HEK293 (cell line): ENCODE measurements around the gene SMO.

ENCODE experiments used
- BCL11A ChIP-seq: fragments of 450-650 bp; formaldehyde crosslinking; IDR thresholded peaks from 2 replicates; pipeline ENCODE4 v1.5.1; 2016; ENCODE audit warnings: low read depth, missing biosample characterization, missing genetic modification characterization
- GLIS1 ChIP-seq: fragments of 450-650 bp; formaldehyde crosslinking; IDR thresholded peaks from 2 replicates; pipeline ENCODE4 v1.5.1; 2016; ENCODE audit warnings: missing biosample characterization, missing genetic modification characterization
- HIC1 ChIP-seq: fragments of 450-650 bp; formaldehyde crosslinking; IDR thresholded peaks from 2 replicates; pipeline ENCODE4 v1.5.1; 2016; ENCODE audit warnings: missing biosample characterization, missing genetic modification characterization
- IKZF3 ChIP-seq: fragments of 450-650 bp; IDR thresholded peaks from 2 replicates; pipeline ENCODE4 v1.5.0; 2018; ENCODE audit warnings: missing biosample characterization, mild to moderate bottlenecking, missing genetic modification characterization, moderate library complexity
- KLF7 ChIP-seq: fragments of 450-650 bp; formaldehyde crosslinking; IDR thresholded peaks from 2 replicates; pipeline ENCODE4 v1.5.1; 2016; ENCODE audit warnings: missing biosample characterization, missing genetic modification characterization, borderline replicate concordance
- KLF9 ChIP-seq: fragments of 450-650 bp; formaldehyde crosslinking; IDR thresholded peaks from 2 replicates; pipeline ENCODE4 v1.5.1; 2016; ENCODE audit warnings: missing biosample characterization, missing genetic modification characterization, low read depth
- OVOL3 ChIP-seq: fragments of 450-650 bp; formaldehyde crosslinking; IDR thresholded peaks from 2 replicates; pipeline ENCODE4 v1.5.1; 2016; ENCODE audit warnings: missing biosample characterization, missing genetic modification characterization
- PRDM1 ChIP-seq: fragments of 450-650 bp; formaldehyde crosslinking; IDR thresholded peaks from 2 replicates; pipeline ENCODE4; 2016; ENCODE audit warnings: missing biosample characterization, missing genetic modification characterization
- ZBTB20 ChIP-seq: fragments of 450-650 bp; formaldehyde crosslinking; IDR thresholded peaks from 2 replicates; pipeline ENCODE4 v1.5.1; 2016; ENCODE audit warnings: missing biosample characterization, missing genetic modification characterization
- ZBTB7A ChIP-seq: fragments of 450-650 bp; formaldehyde crosslinking; IDR thresholded peaks from 2 replicates; pipeline ENCODE4 v1.5.1; 2016; ENCODE audit warnings: low read depth, missing biosample characterization, missing genetic modification characterization
- ZBTB8A ChIP-seq: fragments of 450-650 bp; formaldehyde crosslinking; IDR thresholded peaks from 2 replicates; pipeline ENCODE4 v1.5.1; 2016; ENCODE audit warnings: missing biosample characterization, missing genetic modification characterization
- ZEB2 ChIP-seq: fragments of 450-650 bp; formaldehyde crosslinking; IDR thresholded peaks from 2 replicates; pipeline ENCODE4 v1.5.1; 2016; ENCODE audit warnings: missing biosample characterization, missing genetic modification characterization
- ZFP41 ChIP-seq: fragments of 450-650 bp; formaldehyde crosslinking; IDR thresholded peaks from 2 replicates; pipeline ENCODE4 v1.5.1; 2016; ENCODE audit warnings: missing biosample characterization, missing genetic modification characterization, borderline replicate concordance
- ZNF140 ChIP-seq: fragments of 450-650 bp; formaldehyde crosslinking; IDR thresholded peaks from 2 replicates; pipeline ENCODE4 v1.5.1; 2016; ENCODE audit warnings: missing biosample characterization, missing genetic modification characterization
- ZNF19 ChIP-seq: fragments of 450-650 bp; formaldehyde crosslinking; IDR thresholded peaks from 2 replicates; pipeline ENCODE4; 2016; ENCODE audit warnings: missing biosample characterization, missing genetic modification characterization, low read depth
- ZNF274 ChIP-seq, 2 experiments: fragments of 200-500 bp in 1 of 2; fragments of 450-650 bp in 1 of 2; sonication (Bioruptor generic) in 1 of 2; formaldehyde crosslinking in 1 of 2; IDR thresholded peaks; 2 replicates each; pipeline versions ENCODE4 v1.5.1 to v1.6.1; 2014 to 2016; ENCODE audit warnings: borderline replicate concordance in 1 of 2, inconsistent platforms in 1 of 2, low read length in 1 of 2, missing biosample characterization in 1 of 2, missing genetic modification characterization in 1 of 2
- ZNF335 ChIP-seq: fragments of 450-650 bp; formaldehyde crosslinking; conservative IDR thresholded peaks from 2 replicates; pipeline ENCODE4 v1.5.1; 2016; ENCODE audit warnings: missing biosample characterization, missing genetic modification characterization
- ZNF350 ChIP-seq: fragments of 450-650 bp; formaldehyde crosslinking; IDR thresholded peaks from 2 replicates; pipeline ENCODE4 v1.5.0; 2017; ENCODE audit warnings: missing biosample characterization, mild to moderate bottlenecking, missing genetic modification characterization
- ZNF423 ChIP-seq: fragments of 450-650 bp; formaldehyde crosslinking; IDR thresholded peaks from 2 replicates; pipeline ENCODE4 v1.5.1; 2016; ENCODE audit warnings: missing biosample characterization, missing genetic modification characterization
- ZNF501 ChIP-seq: fragments of 450-650 bp; formaldehyde crosslinking; IDR thresholded peaks from 2 replicates; pipeline ENCODE4 v1.5.1; 2016; ENCODE audit warnings: missing biosample characterization, missing genetic modification characterization
- ZNF571 ChIP-seq: fragments of 450-650 bp; formaldehyde crosslinking; IDR thresholded peaks from 2 replicates; pipeline ENCODE4 v1.5.0; 2017; ENCODE audit warnings: missing biosample characterization, missing genetic modification characterization
- ZNF624 ChIP-seq: fragments of 450-650 bp; formaldehyde crosslinking; IDR thresholded peaks from 2 replicates; pipeline ENCODE4 v1.5.1; 2017; ENCODE audit warnings: missing biosample characterization, missing genetic modification characterization
- ZNF660 ChIP-seq: fragments of 450-650 bp; IDR thresholded peaks from 2 replicates; pipeline ENCODE4 v1.5.1; 2018; ENCODE audit warnings: missing biosample characterization, mild to moderate bottlenecking, missing genetic modification characterization
- ZNF791 ChIP-seq: fragments of 450-650 bp; formaldehyde crosslinking; IDR thresholded peaks from 2 replicates; pipeline ENCODE4 v1.5.1; 2016; ENCODE audit warnings: missing biosample characterization, missing genetic modification characterization
- ZNF792 ChIP-seq: fragments of 450-650 bp; formaldehyde crosslinking; IDR thresholded peaks from 2 replicates; pipeline ENCODE4 v1.5.1; 2016; ENCODE audit warnings: missing biosample characterization, missing genetic modification characterization
- ZNF830 ChIP-seq: fragments of 450-650 bp; IDR thresholded peaks from 2 replicates; pipeline ENCODE4 v1.5.0; 2018; ENCODE audit warnings: missing biosample characterization, missing genetic modification characterization, low read depth, mild to moderate bottlenecking, moderate library complexity
- ZXDB ChIP-seq: fragments of 450-650 bp; formaldehyde crosslinking; IDR thresholded peaks from 2 replicates; pipeline ENCODE4 v1.5.1; 2016; ENCODE audit warnings: missing biosample characterization, missing genetic modification characterization
- TF ChIP-seq, protein P1 (sequence below): fragments of 450-650 bp; formaldehyde crosslinking; conservative IDR thresholded peaks from 2 replicates; pipeline ENCODE4 v1.5.1; 2016; ENCODE audit warnings: low read depth, missing biosample characterization, missing genetic modification characterization
- TF ChIP-seq, protein P2 (sequence below): fragments of 450-650 bp; formaldehyde crosslinking; IDR thresholded peaks from 2 replicates; pipeline ENCODE4 v1.5.1; 2017; ENCODE audit warnings: missing biosample characterization, missing genetic modification characterization

SMO gene

GRCh38 chr7:129144834-129145668 is 43.4 kb upstream of the SMO start (continued):
- TF ChIP-seq ZNF335 (tag by site-specific recombination) (peak; percentile 47), OVOL3 (no peak), ZNF423 (tag by site-specific recombination) (peak; percentile 20; the same call in 1 of the 2 replicates), ZBTB7A (tag by site-specific recombination) (peak; percentile 70; the same call in 1 of the 2 replicates), ZNF791 (tag by site-specific recombination) (no peak), ZXDB (tag by site-specific recombination) (0 out of 2 replicates have a peak, but pooled peaks have one; percentile 28), ZNF571 (no peak), ZNF624 (no peak), ZNF350 (no peak), BCL11A (tag by site-specific recombination) (no peak), ZEB2 (tag by site-specific recombination) (peak; percentile 14; the same call in 1 of the 2 replicates), ZBTB20 (tag by site-specific recombination) (peak; percentile 48), KLF9 (tag by site-specific recombination) (peak; percentile 23; the same call in 1 of the 2 replicates), IKZF3 (tag by site-specific recombination) (no peak), ZNF19 (tag by site-specific recombination) (no peak), ZNF501 (tag by site-specific recombination) (no peak), ZFP41 (no peak), ZBTB8A (peak; percentile 59; the same call in 1 of the 2 replicates), ZNF830 (tag by site-specific recombination) (no peak), ZNF274 (IDR thresholded peaks at IDR 0.05; ENCODE audit: low read length) (no peak), ZNF274 (tag by site-specific recombination; IDR thresholded peaks at IDR 0.05; ENCODE audit: borderline replicate concordance) (no peak), GLIS1 (tag by site-specific recombination) (peak; percentile 79), ZNF660 (0 out of 2 replicates have a peak, but pooled peaks have one; percentile 8), PRDM1 (tag by site-specific recombination) (no peak), KLF7 (tag by site-specific recombination) (no peak), ZNF140 (no peak), HIC1 (tag by site-specific recombination) (peak; percentile 45; the same call in 1 of the 2 replicates), ZNF792 (tag by site-specific recombination) (no peak)
- TF ChIP-seq, protein P1, sequence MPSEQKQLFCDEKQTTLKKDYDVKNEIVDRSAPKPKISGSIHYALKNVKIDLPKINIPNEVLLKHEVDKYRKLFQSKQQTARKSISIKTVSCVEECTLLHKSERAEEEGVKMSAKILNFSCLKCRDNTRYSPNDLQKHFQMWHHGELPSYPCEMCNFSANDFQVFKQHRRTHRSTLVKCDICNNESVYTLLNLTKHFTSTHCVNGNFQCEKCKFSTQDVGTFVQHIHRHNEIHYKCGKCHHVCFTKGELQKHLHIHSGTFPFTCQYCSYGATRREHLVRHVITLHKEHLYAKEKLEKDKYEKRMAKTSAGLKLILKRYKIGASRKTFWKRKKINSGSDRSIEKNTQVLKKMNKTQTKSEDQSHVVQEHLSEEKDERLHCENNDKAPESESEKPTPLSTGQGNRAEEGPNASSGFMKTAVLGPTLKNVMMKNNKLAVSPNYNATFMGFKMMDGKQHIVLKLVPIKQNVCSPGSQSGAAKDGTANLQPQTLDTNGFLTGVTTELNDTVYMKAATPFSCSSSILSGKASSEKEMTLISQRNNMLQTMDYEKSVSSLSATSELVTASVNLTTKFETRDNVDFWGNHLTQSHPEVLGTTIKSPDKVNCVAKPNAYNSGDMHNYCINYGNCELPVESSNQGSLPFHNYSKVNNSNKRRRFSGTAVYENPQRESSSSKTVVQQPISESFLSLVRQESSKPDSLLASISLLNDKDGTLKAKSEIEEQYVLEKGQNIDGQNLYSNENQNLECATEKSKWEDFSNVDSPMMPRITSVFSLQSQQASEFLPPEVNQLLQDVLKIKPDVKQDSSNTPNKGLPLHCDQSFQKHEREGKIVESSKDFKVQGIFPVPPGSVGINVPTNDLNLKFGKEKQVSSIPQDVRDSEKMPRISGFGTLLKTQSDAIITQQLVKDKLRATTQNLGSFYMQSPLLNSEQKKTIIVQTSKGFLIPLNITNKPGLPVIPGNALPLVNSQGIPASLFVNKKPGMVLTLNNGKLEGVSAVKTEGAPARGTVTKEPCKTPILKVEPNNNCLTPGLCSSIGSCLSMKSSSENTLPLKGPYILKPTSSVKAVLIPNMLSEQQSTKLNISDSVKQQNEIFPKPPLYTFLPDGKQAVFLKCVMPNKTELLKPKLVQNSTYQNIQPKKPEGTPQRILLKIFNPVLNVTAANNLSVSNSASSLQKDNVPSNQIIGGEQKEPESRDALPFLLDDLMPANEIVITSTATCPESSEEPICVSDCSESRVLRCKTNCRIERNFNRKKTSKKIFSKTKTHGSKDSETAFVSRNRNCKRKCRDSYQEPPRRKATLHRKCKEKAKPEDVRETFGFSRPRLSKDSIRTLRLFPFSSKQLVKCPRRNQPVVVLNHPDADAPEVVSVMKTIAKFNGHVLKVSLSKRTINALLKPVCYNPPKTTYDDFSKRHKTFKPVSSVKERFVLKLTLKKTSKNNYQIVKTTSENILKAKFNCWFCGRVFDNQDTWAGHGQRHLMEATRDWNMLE (tag by site-specific recombination), result no peak
- TF ChIP-seq, protein P2, sequence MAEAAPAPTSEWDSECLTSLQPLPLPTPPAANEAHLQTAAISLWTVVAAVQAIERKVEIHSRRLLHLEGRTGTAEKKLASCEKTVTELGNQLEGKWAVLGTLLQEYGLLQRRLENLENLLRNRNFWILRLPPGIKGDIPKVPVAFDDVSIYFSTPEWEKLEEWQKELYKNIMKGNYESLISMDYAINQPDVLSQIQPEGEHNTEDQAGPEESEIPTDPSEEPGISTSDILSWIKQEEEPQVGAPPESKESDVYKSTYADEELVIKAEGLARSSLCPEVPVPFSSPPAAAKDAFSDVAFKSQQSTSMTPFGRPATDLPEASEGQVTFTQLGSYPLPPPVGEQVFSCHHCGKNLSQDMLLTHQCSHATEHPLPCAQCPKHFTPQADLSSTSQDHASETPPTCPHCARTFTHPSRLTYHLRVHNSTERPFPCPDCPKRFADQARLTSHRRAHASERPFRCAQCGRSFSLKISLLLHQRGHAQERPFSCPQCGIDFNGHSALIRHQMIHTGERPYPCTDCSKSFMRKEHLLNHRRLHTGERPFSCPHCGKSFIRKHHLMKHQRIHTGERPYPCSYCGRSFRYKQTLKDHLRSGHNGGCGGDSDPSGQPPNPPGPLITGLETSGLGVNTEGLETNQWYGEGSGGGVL (tag by site-specific recombination), result 0 out of 2 replicates have a peak, but pooled peaks have one; percentile 34
- TF ChIP-seq, all 188 proteins: peak for 22
